Measurements from ENCODE around the gene TUBGCP6. TPM values are rescaled to one million over a fixed set of nuclear protein-coding genes. Genes with fewer than 3 reads are reported as not detected.

TUBGCP6 gene
- total RNA-seq, 1 donor from 2014 or later: 27.2 TPM

DNA sequence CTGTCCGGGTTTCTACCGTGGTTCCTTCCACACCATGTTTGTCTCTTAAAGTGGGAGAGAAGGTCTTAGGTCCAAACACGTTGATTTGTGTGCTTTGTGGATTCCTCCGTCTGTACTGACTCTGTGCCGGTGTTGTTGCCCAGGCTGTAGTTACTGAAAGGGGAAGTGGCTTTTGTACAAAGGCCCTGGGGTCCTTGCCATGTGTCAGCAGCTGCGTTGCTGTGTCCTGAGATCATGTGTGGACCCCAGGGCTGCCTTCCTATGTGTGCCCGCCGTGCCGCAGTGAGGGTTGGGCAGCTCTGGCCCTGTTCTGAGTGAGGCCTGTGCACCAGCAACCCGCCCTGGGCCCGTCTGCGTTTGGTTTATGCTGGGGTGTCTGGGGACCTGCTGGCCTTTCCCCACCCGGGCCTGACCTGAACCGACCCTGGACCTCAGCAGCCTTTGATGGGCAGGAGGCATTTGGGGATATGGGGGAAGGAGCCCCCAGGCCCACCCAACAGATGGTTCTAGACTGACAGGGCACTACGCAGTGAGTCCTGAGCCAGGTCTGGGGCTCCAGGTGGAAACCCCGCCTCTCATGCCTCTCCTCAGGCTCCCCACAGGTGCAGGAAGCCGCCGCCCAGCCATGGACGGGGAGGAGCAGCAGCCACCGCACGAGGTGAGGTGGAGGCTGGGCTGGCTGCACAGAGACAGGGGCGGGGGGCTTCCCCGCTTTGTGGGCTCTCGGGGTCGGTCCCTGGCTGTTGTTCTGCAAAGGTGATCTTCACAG lies 52.2 kb downstream of the TUBGCP6 start:
- Histone ChIP-seq H3K36me3 (ENCODE audit: control insufficient read depth, insufficient read depth, low read length) (no peaks in the 10 kb centered on the region), H3K27me3 (ENCODE audit: control insufficient read depth, insufficient read depth, low read length) (no peaks in the 10 kb centered on the region), H3K4me3 (ENCODE audit: low read depth, low read length) (no peak overlapping the region)
- TF ChIP-seq, protein P1, sequence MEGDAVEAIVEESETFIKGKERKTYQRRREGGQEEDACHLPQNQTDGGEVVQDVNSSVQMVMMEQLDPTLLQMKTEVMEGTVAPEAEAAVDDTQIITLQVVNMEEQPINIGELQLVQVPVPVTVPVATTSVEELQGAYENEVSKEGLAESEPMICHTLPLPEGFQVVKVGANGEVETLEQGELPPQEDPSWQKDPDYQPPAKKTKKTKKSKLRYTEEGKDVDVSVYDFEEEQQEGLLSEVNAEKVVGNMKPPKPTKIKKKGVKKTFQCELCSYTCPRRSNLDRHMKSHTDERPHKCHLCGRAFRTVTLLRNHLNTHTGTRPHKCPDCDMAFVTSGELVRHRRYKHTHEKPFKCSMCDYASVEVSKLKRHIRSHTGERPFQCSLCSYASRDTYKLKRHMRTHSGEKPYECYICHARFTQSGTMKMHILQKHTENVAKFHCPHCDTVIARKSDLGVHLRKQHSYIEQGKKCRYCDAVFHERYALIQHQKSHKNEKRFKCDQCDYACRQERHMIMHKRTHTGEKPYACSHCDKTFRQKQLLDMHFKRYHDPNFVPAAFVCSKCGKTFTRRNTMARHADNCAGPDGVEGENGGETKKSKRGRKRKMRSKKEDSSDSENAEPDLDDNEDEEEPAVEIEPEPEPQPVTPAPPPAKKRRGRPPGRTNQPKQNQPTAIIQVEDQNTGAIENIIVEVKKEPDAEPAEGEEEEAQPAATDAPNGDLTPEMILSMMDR (IDR thresholded peaks at IDR 0.05; ENCODE audit: insufficient read depth, low read length, poor library complexity, severe bottlenecking): no peak
- DNase-seq (ENCODE audit: low read depth): no peak

DNA sequence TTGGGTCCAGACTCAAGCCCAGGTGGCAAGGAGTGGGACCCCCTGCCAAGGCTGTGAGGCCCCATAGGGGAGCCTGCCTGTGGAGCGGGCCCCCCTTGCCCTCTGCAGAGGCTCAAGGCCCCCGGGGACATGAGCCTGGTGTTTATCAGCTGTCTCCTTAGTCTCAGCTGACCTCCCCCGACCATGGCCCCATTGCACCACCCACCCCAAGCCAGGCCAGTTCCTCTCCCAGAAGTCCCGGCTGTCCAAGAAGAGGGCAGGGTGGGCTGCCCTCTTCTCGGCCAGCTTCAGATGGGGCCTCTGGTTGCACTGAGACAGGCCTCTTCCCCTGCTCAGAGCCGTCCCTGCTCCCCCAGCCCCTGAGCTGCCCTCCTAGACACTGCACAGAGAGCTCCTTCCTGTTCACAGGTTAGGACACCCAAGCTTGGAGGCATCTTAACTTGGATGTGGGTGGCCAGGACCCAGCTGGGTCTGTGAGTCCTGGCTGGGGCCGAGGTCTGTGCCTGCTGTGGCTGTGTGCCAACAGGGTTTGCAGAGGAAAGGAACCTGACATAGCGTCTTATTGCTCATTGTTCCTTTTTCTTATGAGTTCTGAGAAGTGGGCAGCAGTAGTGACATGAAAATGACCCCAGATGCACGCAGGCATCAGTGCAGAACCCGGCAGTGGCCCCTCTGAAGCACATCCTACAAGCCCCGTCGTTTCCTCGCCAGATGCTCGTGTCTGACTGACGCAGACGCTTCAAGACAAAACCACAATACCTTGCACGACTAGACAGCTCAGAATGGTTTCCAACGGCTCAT lies 53.7 kb downstream of the TUBGCP6 start:
- Histone ChIP-seq H3K4me3 (ENCODE audit: low read depth, low read length) (peak overlapping the region; percentile 32), H3K36me3 (ENCODE audit: control insufficient read depth, insufficient read depth, low read length) (no peaks in the 10 kb centered on the region), H3K27me3 (ENCODE audit: control insufficient read depth, insufficient read depth, low read length) (no peaks in the 10 kb centered on the region)
- no peak for DNase-seq (ENCODE audit: low read depth)
- TF ChIP-seq, protein P1 (IDR thresholded peaks at IDR 0.05; ENCODE audit: insufficient read depth, low read length, poor library complexity, severe bottlenecking): no peak

DNA sequence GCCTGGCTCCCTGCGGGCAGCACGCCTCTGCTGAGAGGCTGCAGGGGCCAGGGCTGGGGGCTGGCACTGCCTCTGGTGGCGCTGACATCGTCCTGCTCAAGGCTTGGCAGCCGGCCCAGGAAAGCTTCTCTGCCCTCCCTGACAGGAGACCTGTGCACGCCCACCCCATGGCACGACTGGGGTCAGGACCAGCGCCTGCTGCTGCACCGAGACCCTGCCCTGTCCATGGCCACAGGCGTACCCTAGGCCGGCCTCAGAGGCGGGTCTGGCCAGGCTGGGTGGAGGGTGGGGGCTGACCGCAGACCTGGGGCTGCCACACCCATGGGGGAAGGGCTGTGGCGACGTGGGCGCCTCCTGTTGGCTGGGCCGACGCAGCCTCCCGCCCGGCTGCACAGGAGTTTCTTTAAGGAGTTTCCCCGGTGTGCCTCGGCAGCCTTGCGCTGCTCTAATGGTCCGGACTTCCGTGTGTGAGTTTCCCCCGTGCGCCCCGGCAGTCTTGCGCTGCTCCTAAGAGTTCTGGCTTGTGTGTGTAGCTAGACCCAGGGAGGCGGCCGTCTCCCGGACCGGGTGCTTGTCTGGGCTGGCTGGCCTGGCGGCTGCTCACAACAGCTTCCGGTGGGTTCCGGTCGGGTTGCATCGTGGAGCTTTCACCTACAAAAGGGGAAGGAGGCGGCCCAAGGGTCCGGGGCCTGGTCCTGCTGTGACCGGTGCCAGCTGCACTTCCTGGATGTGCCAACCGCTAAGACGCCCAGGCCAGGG lies 54.5 kb downstream of the TUBGCP6 start:
- Histone ChIP-seq H3K27me3 (ENCODE audit: control insufficient read depth, insufficient read depth, low read length) (no peaks in the 10 kb centered on the region), H3K4me3 (ENCODE audit: low read depth, low read length) (peak overlapping the region; percentile 32), H3K36me3 (ENCODE audit: control insufficient read depth, insufficient read depth, low read length) (no peaks in the 10 kb centered on the region)
- TF ChIP-seq, protein P1 (IDR thresholded peaks at IDR 0.05; ENCODE audit: insufficient read depth, low read length, poor library complexity, severe bottlenecking): peak; percentile 51
- no peak for DNase-seq (ENCODE audit: low read depth)

DNA sequence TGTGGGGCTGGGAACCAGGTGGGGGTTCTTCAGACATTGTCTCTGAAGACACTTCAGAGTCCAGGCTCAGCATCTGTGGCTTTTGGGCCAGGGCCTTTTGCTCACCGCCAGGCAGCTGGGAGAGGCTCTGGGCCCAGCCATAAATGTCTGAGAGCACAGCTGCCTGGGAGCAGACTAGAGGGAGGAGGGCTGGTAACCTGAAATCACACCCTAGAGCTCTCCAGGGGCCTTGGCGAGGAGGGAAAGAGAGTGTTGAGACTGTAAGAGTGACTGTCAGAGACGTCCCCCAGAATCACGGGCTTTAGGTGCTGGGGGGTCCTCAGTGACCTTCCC lies 55.0 kb downstream of the TUBGCP6 start:
- H3K4me3 ChIP-seq (ENCODE audit: low read depth, low read length): no peak overlapping the region
- TF ChIP-seq, protein P1 (IDR thresholded peaks at IDR 0.05; ENCODE audit: insufficient read depth, low read length, poor library complexity, severe bottlenecking): no peak

DNA sequence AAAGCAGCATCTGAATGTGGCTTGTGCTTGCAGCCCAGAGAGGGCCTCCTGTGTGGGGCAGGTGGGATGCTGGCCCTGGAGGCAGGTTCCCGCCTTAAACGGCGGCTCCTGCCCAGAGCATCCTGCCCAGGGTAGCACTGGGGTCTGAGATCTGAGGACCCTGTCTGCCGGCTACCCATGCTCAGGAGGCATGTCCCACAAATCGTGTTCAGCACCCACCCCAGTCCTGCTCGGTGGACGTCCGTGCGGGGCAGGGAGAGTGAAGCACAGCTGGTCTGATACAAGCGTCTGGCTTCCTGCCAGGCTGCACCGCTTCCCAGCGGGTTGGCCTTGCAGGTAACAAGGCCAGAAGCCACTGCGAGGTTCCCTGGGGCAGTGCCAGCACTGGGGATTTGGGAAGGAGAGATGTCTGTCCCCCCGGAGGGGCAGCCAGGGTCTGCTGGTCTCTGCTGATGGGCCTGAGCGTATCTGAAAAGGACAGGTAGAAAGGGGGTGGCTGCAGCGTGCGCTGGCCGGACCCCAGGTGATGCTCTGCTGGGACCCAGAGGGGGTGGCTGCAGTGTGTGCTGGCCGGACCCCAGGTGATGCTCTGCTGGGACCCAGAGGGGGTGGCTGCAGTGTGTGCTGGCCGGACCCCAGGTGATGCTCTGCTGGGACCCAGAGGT lies 55.5 kb downstream of the TUBGCP6 start:
- no peak for DNase-seq (ENCODE audit: low read depth)
- Histone ChIP-seq H3K27me3 (ENCODE audit: control insufficient read depth, insufficient read depth, low read length) (no peaks in the 10 kb centered on the region), H3K4me3 (ENCODE audit: low read depth, low read length) (no peak overlapping the region), H3K36me3 (ENCODE audit: control insufficient read depth, insufficient read depth, low read length) (no peaks in the 10 kb centered on the region)
- TF ChIP-seq, protein P1 (IDR thresholded peaks at IDR 0.05; ENCODE audit: insufficient read depth, low read length, poor library complexity, severe bottlenecking): no peak

More for the DNA sequence above, 55.0 kb downstream of the TUBGCP6 start:
- H3K27me3 ChIP-seq (ENCODE audit: control insufficient read depth, insufficient read depth, low read length): no peaks in the 10 kb centered on the region
- DNase-seq (ENCODE audit: low read depth): no peak
- H3K36me3 ChIP-seq (ENCODE audit: control insufficient read depth, insufficient read depth, low read length): no peaks in the 10 kb centered on the region
